AG08395 (cell line): ENCODE results near the gene SUGCT.
A peak's percentile ranks its signal among the peaks of the same experiment; 100 is the strongest.

Experiments used
- DNase-seq: peaks from one replicate; pipeline ENCODE4 v3.0.0; 2012; ENCODE audit warnings: mixed read lengths, low spot score

The SUGCT gene

GRCh38 chr7:40471891-40472290 is 337.1 kb downstream of the SUGCT start:
- DNase-seq, result no peak

- no peak for DNase-seq
Observed at GRCh38 chr7:40474790-40475680, 340.2 kb downstream of the SUGCT start.

DNA sequence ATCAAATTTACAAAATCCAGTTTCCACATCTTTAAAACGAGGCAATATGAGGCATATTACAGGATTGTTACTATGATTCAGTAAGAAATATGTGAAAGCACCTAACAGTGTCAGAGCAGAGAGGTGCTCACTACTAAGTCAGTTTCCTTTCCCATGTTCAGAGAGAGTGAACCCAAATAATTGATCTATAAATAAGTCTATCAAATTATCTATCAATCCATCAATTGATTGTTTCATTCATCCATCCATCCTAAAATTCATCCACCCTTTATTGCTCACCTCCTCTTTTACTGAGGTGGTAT is 340.8 kb downstream of the SUGCT start:
- no peak for DNase-seq

- DNase-seq, result no peak
Observed at GRCh38 chr7:40477094-40477493, 342.3 kb downstream of the SUGCT start.

DNA sequence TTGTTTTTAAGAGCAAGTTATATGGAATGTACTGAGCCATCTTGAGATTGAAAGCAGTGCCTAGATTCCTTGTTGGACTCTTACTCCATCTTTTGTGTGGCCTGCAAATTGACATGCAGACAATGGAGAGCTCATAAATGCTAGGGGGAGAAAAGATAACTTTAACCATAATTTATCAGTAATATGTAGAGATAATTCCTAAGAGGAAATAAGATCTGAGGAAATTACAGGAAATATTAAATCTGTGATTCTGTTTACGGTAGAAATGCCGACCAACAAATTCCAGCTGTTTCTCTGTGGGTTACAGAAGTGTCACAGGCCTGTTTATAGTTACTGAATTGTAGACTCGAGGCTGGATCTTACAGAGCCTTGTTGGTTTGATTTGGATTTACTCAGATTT is 348.0 kb downstream of the SUGCT start:
- no peak for DNase-seq

DNA sequence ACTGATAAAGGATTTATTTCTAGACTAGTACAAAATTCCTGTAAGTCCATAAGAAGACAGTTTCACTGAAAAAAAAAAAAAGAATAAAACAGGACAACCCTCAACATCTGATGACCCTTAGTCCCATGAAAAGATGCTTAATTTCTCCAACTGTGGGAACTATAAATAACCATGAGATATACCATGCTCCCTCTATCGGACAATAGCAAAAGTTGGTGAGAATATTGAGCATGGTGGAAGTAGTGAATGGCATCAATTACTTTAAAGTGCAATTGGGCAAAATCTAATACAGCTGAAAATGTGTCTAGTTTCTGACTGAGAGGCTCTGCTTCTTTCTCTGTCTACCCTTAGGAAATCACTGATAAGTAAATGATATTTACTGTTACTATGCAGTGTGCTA is 348.8 kb downstream of the SUGCT start:
- no peak for DNase-seq

DNA sequence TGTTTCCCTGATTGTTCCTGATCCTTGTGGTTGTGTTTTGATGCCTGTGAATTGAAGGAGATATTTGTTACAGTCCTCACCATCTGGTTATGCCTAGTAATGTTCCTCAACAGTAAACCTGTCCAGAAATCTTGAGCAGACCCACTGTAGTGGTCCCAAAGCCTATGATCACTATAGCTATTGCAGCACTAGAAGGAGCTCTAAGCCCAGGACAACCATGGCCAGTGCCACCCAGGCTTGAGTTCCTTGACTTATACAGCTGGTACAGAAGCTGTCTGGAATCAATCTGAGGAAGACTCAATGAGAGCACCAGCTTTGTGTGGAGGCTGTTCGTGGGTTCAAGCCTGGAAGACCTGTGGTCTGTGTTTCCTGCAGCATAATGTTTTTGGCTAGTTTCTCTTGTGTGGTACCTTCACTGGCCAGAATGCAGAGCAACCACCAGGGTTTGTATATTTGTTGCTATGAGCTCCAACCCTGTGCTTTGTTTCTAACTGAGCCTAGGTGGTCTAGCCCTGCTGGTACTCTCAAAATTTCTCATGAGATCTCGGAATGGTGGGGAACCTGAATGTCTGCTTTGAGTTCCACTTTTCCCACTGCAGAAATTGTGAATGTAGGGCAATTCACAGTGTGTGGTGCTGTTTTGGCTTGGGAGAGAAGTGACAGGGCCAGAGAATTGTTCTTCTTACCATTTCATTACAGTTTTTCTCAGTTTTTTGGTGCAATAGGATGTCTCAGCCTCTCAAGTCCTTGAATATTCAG is 355.2 kb downstream of the SUGCT start:
- DNase-seq, result no peak

GRCh38 chr7:40490603-40490924 is 355.8 kb downstream of the SUGCT start:
- no peak for DNase-seq

DNA sequence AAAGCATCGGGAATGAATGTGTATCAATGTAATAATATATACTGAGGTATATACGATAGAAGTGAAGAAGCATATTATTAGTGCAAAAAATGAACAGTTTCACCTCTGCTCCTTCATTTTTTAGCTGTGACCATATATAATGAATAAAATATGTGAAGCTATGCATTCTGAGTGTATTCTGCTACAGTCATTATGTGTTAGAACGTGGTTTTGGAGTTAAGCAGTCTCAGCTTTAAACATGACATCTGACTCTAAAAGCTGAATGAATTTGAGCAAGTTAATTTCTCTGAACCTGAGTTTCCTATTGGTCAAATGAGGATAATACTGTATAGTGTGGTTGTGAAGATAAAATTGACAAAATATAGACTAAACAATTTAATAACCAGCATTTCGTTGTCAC is 358.1 kb downstream of the SUGCT start:
- no peak for DNase-seq

DNA sequence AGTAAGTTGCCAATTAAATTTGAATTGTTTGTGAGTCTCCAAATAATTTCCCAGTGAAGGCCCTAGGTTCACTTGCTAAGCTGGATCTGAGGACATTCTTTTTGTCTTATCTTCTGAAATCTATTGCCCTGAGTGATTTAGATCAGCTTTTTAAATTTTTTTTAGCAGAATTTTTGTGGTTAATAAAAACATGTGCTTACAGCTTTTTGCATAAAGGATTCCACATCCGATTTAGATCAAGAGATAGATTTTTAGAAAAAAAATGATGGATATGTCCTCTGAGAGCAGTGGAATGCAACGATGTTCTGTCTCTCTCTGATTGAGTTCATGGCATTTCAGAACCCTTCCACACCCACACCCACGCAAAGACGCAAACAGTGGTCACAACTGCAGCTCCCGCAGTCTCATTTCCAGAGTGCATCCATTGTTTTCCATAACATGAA is 358.8 kb downstream of the SUGCT start:
- DNase-seq, result peak; percentile 30

GRCh38 chr7:40498924-40499510 is 364.2 kb downstream of the SUGCT start:
- DNase-seq, result no peak

- no peak for DNase-seq
Observed at GRCh38 chr7:40499718-40500117, 364.9 kb downstream of the SUGCT start.

DNA sequence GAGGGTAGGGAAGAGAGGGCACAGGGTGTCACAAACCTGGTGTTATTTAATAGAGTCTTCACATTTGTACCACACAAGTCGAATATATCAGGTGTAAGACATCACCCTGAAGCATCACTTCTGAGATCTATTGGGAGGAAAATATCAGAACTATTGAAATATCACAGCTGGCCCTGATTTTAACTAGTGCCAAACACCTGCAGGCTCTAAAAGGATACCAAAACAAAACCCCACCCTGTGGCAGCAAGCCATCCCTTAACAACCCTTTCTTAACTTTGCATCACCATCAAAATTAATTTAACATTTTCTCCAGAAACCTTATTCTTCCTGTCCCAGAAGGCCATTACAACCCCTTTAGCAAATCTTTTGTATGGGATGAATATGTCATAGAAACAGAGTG is 365.4 kb downstream of the SUGCT start:
- DNase-seq, result no peak

DNA sequence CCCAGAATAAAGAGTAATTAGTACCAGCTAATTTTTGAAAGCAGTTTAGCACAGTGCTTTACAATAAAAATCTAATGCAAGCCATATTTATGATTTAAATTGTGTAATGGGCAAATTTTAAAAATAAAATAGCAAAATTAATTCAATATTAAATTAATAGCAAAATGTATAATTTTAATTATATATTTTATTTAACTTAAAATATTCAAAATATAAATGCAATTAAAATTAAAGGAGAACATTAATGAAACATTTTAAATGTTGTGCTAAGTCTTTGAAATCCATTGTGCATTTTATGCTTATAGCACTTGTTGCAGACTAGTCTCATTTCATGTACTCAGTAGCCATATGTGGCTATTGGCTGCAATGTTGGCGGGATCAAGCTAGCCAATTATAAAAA is 367.6 kb downstream of the SUGCT start:
- no peak for DNase-seq

DNA sequence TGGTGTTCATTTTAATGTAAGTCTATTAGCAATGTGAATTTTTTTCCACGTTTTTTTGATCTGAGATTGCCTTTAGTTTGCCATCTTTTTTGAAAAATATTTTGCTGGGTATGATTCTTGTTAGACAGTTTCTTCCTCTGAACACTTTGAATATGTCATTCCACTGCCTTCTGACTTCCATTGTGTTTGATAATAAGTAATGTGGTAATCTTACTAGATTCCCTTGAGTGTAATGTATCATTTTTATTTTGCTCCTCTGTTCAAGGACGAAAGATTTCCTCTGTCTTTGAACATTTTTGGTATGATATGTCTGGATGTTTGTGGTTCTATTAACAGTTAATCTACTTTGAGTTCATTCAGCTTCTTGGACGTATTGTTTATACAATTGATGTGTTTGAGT is 371.4 kb downstream of the SUGCT start:
- no peak for DNase-seq

DNA sequence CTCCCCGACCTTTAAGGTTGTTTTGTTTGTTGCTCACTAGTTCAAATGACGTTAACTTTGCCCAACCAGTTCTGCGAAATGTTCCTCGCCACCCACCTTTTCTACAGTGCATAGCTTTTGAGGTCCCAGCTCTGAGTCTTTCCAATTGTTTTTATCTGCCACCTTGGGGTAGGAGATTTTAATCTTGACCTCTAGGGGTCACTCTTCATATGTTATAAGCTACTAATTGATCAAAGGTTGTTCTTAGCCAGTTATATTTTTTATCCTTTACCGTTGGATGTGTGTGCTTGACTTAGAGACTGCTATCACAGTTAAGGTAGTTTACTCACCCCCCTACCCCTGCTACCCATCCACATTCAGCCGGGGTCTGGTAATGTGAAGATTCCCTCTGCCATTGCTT is 372.4 kb downstream of the SUGCT start:
- DNase-seq, result no peak

DNA sequence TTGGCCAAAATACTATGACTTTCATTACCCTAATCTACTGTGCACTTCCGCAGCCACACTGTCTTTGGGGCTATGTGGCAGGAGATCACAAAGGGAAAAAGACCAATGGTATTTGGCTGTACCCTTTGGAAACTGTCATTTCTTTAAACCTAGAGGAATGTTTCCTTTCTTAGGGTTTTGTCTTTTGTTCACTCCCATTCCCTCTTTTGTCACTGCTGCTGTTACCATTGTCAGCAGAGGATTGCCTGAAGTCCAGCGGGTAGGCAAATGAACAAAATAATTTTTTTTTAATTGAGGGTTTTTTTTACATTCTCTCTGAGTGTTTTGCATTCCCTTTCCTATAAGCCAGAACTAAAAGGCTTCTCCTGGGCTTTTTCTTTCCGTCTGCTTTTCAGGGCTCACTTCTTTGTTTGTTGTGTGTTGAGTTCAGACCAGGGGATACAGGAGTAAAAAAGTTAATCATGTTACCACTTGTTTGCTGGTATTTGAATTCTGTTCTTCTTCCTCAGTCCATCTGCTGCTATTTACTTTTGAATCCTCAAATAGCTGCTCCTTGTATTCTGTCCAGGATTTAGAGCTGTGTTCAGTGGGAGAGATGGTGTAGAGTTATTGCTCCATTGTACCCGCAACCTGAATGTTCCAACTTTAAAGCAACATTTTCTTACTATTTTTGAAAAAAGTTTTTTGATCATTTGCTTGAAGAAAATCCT is 374.6 kb downstream of the SUGCT start:
- no peak for DNase-seq

DNA sequence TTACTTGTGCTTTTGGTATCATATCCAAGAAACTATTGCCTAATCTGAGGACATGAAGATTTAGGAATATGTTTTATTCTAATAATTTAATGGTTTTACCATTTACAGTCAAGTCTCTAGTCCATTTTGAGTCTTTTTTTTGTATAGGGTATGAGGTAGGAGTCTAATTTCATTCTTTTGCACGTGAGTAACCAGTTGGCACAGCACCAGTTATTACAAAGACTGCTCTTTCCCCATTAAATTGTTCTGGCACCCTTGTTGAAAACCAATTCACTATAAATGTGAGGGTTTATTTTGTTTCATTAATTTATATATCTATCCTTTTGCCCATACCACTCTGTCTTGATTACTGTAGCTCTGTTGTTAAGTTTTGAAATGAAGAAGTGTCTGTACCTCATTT is 381.6 kb downstream of the SUGCT start:
- no peak for DNase-seq

DNA sequence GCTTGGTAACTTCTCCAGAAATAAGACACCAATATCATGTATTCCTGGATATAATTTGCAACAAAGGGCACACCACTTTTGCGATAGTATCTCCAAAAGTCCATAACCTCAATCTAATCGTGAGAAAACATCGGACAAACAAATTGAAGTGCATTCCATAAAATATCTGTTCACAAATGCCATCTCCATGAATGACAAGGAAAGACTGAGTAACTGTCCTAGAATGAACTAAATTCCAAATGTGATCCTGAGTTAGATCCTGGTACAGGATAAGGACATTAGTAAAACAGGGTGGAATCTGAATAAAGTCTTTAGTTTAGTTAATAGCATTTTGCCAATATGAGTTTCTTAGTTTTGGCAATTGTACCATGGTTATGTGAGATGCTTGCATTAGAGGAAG is 384.2 kb downstream of the SUGCT start:
- DNase-seq, result no peak

DNA sequence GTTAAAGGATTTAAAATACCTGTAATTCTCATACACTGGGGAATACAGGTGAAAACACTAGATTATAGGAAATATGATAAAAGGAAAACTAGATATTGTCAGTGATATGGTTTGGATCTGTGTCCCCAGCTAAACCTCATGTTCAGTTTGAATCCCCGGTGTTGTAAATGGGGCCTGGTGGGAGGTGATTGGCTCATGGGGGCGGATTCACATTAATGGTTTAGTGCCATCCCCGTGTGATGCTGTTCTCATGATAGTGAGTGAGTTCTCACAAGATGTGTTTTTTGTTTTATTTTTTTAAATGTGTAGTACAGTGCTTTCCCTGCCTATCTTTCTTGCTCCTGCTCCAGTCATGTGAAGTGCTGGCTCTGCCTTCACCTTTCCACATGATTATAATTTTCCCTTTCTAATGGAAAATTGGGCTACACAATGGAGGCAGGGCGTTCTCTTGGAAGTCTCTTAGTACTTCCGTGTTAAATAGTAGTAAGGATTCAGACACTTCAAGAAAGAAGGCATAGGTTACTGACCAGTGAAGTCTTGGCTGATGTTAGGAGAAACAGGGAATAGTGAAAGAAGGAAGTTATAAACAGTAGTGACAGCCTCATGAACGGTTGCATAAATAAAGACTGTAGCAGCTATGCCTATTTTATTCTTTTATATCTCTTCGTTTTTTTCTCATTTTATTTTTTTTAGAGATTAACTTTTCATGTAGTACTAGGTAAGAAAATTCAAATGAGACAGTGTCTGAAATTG is 386.4 kb downstream of the SUGCT start:
- no peak for DNase-seq

GRCh38 chr7:40525764-40526163 is 391.0 kb downstream of the SUGCT start:
- DNase-seq, result no peak
